Activated T-helper 1 cell treated with anti-CD3 and anti-CD28 coated beads, Interleukin-2, amount 50 U/mL, for 16 hours (primary cell): ENCODE data around the gene SH3D19.
A peak's percentile ranks its signal among the peaks of the same experiment; 100 is the strongest.

ENCODE experiments used
- DNase-seq, 2 donors: peaks; one replicate each; pipeline ENCODE4 v3.0.0-alpha.2; 2020; ENCODE audit warnings: low read depth in 1 of 2, low spot score in 1 of 2

Gene SH3D19, protein sequence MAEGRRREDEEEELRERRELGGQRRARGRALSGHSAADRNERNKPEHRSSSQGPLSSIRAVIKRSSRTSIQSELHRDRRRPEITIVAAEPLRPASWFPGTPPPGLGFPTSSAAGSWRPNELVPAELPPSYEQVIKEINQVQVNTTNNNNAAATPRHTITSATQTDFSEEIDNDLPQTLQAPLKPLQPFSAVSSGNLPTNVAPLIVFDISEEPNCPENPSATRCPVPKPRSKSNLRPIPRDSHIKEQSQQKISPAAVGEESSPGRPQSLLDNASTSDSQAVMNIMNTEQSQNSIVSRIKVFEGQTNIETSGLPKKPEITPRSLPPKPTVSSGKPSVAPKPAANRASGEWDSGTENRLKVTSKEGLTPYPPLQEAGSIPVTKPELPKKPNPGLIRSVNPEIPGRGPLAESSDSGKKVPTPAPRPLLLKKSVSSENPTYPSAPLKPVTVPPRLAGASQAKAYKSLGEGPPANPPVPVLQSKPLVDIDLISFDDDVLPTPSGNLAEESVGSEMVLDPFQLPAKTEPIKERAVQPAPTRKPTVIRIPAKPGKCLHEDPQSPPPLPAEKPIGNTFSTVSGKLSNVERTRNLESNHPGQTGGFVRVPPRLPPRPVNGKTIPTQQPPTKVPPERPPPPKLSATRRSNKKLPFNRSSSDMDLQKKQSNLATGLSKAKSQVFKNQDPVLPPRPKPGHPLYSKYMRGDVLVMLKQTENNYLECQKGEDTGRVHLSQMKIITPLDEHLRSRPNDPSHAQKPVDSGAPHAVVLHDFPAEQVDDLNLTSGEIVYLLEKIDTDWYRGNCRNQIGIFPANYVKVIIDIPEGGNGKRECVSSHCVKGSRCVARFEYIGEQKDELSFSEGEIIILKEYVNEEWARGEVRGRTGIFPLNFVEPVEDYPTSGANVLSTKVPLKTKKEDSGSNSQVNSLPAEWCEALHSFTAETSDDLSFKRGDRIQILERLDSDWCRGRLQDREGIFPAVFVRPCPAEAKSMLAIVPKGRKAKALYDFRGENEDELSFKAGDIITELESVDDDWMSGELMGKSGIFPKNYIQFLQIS

DNA sequence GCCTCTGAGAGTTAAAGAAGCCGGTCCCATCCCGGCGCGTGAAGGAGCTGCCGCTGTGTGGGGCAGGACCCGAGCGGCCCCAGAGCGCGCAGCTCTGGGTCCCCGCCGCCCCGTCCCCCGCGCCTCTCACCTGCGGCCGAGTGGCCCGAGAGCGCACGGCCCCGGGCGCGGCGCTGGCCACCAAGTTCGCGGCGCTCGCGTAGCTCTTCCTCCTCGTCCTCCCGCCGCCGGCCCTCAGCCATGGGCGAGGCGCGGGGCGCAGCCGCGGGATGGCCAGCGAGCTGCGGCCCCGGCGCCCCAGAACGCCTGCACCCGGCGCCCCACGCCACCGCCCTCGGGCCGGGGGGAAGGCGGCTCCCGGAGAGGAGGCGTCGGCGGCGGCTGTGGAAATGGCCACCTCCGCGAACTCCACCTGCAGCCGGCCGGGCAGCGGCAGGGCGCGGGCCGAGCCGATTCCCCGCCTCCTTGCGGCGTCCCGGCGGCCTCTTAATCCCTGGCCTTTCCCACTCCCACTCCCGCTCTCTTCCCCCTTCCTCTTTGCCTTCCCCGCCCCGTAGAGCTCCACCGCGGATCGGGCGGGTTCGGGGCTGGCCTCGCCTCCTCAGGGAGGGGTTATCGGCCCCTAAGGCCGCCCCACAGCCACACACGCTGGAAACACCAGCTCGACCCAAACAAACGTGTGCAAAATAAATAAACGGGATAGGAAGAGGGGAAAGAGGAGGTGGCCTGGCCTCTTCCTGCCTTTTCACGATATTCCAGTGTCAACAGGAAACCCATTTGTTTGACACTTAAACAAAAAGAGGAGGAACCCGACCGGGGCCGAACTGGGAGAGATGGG is at the start of gene SH3D19:
TSS of gene SH3D19 (minus strand) at position 495 of the 838 bp plus-strand sequence. CDS start at position 242, 253 bp downstream.
- DNase-seq = no peak

DNA sequence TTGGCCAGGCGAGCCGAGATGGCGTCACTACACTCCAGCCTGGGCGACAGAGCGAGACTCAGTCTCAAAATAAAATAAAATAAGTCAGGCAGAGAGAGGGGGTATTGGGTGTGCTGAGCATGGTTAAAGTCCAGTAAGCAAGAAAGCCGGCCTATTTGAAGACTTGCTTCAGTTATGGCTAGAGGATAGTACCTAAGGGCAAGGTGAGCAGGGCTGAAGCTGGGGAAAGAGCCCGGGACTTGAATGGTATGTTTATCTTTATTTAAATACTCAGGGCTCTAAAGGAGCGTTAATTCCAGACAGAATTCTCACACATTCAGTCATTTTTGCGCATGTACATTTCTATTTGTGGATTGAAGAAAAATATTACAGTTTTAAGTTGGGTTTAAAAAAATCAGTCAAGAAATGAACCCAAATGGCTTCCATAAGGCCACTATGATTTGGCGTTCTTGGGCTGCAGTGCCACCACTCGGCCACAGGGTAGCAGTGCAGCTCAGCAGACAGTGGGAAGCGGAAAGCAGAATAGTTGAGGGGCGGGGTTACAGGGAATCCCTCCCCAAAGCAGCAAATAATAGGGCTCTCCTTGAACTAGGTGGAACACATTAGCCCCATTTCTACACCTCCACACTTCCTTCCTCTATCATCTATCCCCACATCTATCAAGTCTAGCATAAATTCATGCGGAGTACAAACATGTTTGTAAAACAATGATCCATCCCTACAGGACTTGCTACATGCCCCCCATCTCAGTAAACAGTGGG is 37.2 kb upstream of the SH3D19 start:
- DNase-seq = peak; percentile 46 to 52

DNA sequence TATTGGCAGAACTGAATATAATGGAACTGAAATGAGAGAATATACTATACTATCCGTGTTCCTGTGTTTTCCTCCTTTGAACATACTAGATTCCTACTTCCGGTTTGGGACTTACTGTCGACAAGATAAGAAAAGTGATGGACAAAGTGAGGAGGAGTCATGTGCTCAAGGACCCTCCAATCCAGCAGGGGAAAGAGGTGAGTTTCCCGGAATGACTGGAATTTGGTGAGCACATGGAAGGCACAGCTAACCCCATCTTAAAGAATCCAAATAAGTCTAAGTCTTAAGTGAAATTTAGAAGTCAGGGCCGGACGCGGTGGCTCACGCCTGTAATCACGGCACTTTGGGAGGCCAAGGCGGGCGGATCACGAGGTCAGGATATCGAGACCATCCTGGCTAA is 36.6 kb upstream of the SH3D19 start:
- DNase-seq = no peak

DNA sequence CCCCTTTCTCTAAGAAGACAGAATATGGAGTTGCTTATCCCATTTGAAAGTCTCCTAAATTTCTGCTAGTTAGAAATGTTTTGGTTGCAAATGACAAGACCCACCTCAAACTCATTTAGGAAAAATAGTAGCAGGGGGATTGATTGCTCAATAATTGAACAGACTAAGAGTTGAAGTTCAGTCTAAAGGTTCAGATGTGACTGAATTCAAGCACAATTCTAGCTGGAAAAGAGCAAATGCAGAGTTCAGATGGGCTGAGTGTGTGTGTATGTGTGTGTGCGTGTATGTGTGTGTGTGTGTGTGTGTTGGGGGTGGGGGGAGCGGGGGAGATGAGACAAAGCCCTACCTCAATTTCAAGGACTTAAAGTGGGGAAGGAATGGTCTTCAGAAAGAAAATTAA is 35.7 kb upstream of the SH3D19 start:
- DNase-seq = no peak

DNA sequence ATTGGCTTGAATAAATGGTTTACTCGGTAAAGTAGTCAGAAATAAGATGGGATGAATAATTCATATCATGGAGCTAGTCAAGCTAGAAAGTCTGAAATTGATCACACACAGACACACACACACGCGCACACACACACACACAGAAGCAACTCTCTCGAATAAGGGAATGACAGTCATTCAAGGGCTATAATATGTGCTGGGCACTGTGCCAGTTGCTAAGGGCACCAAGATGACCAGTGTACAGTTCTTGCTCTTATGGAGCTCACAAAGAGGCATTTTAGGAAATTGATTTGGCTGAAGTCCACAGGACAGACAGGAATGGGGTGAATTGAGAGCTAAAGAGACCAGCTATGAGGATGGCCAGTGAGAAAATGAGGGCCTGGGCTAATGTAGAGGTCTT is 34.2 kb upstream of the SH3D19 start:
- DNase-seq = no peak

DNA sequence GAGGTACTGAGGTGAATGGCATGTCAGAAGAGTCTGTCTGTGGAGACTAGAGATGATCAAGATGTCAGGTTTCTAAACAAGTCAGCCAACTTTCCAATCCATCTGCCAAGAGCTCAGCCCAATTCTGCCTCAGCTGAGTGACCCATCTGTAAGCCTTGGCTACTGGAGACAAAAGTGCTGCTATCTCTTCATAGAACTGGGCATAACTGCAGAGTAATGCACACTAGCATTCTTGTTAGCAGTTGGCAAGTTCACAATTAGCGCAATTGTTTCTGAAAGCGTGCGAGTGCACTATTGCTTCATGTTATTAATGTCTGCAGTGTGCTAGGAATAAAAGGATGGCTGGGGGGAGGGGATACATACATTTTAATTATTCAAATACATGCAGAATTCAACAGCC is 32.9 kb upstream of the SH3D19 start:
- no peak for DNase-seq

DNA sequence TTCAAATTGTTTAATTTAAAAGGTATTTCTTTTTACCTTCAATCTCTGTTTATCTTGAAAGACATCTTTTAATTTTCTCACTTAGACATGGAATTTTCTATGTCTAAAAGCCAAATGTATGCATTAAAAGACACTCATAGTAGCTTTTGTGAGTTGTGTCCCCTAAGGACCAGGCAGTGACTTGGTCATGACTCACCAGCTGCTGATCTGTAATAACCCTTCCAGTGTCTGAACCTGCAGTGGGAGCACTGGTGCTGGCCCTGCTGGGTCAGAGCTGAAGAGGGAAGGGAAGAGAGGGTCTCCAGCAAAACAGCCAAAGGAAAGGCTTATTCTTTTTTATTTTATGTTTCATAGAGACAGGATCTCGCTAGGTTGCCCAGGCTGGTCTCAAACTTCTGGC is 31.1 kb upstream of the SH3D19 start:
- DNase-seq = no peak

DNA sequence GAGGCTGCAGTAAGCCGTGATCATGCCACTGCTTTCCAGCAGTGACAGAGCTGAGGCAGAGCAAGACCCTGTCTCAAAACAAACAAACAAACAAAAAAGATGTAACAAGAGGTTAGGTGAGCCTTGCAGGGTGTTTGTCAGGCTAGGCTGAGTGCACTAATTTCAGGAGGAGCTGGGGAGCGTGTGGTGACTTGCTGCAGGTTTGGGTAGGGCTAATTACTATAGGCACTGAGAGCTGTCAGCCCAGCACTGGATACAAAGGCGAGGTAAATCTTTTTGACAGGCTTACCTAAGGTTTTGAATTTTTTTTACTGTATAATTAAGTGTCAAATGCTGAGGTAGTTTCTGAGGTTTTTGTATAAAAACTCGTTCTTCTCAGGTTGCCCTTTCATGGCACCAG is 29.8 kb upstream of the SH3D19 start:
- no peak for DNase-seq

DNA sequence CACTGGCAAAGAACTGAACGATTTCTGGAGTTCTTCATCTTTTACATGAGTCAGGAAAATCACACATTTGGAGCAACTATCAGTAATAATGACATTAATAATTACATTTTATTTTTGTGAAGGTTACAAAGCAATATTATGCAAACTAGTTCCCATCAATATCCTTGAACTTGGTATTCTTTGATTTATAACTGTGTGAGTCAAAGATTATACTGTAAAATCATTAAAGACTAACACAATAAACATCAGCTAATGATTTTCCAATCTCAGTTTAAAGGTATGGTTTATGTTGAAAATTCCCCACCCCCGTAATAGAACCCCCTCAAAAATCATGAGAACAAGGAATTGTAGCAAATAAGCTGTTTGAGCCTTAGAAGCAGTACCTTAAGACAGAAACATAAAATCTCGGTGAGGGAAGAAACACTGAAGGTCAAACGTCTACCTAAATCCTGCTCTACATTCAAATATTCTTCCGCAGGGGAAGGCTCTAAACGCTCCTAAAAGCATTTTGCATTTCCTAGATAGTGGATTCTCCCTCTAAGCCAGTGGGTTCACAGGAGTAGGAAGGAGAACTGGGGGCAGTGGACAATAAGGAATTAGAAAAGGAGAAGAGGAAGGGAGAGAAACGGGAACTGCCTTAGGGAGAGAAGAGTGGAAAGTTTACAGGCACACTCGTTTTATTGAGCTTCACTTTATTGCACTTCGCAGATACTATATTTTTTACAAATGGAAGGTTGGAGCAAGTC is 22.3 kb upstream of the SH3D19 start:
- no peak for DNase-seq

DNA sequence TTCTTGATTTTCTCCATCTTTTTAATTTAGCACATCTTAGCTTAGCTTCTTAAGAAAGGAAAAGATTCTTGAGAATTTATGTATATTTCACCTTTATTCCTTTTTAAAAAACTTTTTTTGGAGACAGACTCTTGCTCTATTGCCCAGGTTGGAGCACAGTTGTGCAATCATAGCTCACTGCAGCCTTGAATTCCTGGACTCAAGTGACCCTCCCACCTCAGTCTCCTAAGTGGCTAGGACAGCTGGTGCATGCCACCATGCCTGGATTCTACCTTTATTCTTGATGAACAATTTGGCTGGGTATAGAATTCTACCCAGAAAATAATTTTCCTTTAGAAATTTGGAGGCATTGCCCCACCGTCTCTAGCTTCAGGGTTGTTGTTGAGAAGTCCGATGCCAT is 19.5 kb upstream of the SH3D19 start:
- DNase-seq = no peak

DNA sequence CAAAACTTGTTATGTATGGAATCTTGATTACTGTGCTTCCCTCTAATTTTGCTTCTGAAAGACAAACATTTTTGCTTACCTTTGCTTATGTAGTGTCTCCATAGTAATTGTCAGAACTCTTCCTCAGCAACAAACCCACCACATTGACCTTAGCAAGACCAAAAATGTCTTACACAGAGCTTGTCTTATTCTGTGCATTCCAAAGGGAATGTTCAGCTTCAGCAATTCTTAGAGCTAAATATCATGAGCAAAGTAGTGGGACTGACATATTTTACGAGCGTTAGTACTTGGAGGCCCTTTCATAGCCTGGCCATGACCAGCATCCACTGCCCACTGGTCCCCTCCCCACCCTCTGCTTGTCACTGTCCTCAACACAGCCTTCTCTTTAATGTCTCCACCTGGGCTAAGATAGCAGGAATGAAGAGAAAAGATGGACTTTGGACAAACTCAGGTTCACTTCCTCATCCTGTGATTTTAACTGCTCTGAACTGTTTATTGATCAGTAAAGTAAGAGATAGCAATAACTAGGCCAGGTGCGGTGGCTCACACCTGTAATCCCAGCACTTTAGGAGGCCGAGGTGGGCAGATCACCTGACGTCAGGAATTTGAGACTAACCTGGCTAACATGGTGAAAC is 15.5 kb upstream of the SH3D19 start:
- DNase-seq = no peak

DNA sequence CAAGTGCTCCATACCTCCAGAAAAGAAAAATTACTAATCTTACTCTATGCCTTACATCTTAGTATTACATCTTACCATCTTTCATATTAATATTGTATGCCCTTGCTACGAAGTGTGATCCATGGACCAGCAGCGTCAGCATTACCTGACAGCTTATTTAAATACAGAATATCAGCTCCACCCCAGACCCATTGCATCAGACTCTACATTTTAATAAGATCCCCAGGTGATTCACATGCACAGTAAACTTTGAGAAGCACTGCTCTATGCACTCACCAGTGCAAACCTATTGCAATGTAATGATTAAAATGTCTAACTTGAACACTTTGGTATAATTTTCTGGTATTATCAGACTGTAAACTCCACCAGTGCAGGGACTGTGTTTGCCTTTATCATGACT is 14.1 kb upstream of the SH3D19 start:
- DNase-seq = no peak

DNA sequence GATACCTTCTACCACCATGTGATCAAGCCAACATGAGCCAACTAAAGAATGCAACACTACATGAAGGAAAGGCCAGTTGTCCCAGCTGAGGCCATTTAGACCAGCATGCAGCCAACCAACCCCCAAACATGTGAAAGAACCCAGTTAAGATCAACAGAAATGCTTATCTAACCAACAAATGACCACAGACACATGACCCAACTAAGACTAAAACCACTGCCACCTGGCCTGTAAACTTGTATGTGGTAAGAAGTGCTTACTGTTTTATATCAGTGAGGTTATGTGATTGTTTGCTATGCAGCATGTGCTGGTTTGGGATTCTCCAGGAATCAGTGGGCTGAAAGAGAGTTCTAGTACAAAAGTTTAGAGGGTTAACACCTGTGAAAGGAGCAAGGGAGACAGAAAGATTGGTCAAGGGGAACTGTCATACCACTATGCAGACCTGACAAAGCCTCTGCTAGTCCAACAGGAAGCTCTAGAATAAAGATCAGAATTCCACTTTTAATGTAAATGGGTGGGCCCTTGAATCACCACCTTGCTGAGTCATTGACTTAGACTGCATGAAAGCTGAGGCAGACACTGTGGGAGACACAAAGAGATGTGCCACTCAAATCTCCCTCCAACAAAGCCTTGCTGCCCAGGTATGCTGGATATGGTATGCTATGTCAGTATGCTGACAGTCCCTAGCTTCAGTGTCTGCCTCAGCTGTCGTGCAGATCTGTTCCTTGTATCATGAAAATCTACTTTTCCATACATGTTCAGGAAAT is 6.1 kb upstream of the SH3D19 start:
- DNase-seq = no peak

DNA sequence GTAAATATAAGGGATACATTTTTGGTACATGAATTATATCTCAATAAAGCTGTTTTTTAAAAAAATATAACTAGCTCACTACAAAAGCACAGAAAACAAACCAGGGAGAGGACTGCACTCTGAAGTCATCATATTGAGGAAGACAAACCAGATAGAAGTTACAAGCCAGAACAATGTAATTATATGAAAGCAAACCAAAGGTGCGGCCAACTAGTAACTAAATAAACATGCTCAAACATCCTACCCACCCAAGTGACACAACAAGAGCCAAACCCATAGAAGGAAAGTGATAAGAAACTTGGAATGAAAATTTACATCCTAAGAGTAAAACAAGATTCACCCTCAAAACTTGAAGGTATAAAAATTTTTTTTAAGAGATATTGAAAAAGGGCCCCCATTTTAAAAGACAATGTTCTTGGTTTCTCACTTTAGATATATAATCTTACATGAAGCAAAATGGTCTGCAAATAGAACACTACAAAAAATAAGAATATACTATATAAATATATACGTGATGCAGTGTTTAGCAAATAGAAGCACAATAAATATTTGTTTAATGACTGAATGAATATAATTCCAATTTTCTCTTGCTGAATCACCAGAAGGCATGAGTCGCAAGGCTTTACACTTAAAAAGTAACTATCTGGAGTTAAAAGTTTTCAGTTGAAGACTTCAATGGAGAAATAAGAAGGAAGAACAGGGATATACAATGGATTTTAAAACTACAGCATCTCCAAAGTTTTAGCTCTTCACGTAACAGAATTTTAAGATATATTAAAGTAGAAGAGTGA is 4.0 kb upstream of the SH3D19 start:
- DNase-seq = no peak

DNA sequence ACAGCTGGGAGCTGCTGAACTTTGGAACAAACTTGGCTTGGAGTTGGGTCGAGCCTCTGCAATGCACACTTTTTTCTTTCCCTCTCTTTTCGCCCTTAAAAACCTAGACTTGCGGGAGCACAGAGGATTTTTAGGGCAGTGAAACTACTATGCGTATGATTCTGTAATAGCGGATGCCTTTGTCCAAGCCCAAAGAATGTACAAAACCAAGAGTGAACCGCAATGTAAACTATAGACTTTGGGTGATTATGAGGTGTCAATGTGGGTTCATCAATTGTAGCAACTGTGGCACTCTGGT is 493 bp upstream of the SH3D19 start:
- DNase-seq = no peak

DNA sequence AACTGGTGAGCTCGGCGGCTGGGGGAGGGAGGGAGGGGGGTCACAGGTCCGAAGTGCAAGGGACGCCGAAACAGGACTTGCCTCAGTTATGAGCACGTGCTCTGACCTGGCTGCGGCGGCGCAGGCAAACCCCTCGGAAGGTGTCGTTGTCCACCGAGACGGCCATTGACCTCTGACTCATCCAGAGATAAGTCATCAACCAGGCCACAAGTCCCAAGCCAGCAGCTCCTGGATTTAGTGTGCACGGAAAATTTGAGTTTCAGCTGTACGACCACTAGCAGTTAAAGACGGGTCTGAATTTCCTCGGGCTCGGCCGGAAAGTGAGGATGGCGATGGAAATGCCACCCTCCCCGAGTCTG is 674 bp downstream of the SH3D19 start:
- DNase-seq = no peak

DNA sequence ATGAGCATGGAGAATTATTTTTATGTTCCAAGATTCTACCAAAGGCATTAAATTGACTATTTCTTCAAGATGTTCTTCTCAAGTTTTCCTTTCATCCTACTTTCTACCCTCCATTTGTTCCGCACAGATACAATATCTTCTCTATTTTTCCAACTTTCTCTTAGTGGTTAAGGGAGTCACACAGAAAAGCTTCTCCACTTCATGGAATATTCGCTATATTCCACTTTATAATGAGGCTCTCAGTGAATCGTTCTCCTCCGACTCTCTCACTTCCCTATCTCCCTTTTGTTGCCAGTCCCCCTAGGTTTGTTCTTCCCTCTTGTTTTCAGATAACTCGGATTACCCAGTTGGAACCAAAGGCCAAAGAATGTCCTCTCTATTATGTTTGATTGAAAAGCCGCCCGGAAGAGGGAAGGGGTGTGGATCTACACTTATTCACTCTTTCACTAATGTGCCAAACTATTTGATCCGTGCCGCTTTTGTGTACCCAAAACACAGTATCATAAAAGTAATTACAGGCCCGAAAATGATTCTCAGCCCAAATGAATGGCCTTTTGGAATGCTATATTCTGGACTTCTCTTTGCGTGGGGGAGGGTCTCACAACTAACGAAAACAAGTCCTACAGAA is 1.2 kb downstream of the SH3D19 start:
- DNase-seq = no peak
